T-helper 2 cell treated with Interferon-gamma antibody and Interleukin-4, amounts not matched to agents 5 μg/mL and 100 μg/mL, for 36 hours (primary cell): ENCODE data around the gene RAD9A.
A peak's percentile ranks its signal among the peaks of the same experiment; 100 is the strongest.

Experiments
- DNase-seq: peaks from one replicate; pipeline ENCODE4 v3.0.0; 2021; ENCODE audit warnings: low spot score
- H3K27ac Mint-ChIP-seq: one replicate; pipeline ENCODE4 v1.8.0; 2021; ENCODE audit warnings: mild to moderate bottlenecking, mixed read lengths
- H3K27me3 Mint-ChIP-seq: one replicate; pipeline ENCODE4 v1.8.0; 2021; ENCODE audit warnings: low read depth, mixed read lengths
- H3K36me3 Mint-ChIP-seq: one replicate; pipeline ENCODE4 v1.8.0; 2021; ENCODE audit warnings: low read depth, mixed read lengths
- H3K4me1 Mint-ChIP-seq: one replicate; pipeline ENCODE4 v1.8.0; 2021; ENCODE audit warnings: low read depth, mixed read lengths
- H3K4me3 Mint-ChIP-seq: one replicate; pipeline ENCODE4 v1.8.0; 2022; ENCODE audit warnings: mild to moderate bottlenecking, moderate library complexity, mixed read lengths
- H3K9me3 Mint-ChIP-seq: one replicate; pipeline ENCODE4 v1.8.0; 2021; ENCODE audit warnings: mixed read lengths

RAD9A gene

GRCh38 chr11:67354075-67355022, 37.4 kb upstream of the RAD9A start:
- peak overlapping the region; percentile 92 for H3K4me3 Mint-ChIP-seq
- H3K36me3 Mint-ChIP-seq = no peaks in the 10 kb centered on the region
- DNase-seq = peak; percentile 56
- H3K27me3 Mint-ChIP-seq = peaks cover 7% of the 10 kb centered on the region
- H3K9me3 Mint-ChIP-seq = no peaks in the 10 kb centered on the region
- peak overlapping the region; percentile 100 for H3K27ac Mint-ChIP-seq
- peaks cover 33% of the 10 kb centered on the region for H3K4me1 Mint-ChIP-seq

- Mint-ChIP-seq H3K27ac (peak overlapping the region; percentile 100), H3K4me1 (peaks cover 33% of the 10 kb centered on the region), H3K36me3 (no peaks in the 10 kb centered on the region), H3K27me3 (peaks cover 7% of the 10 kb centered on the region), H3K9me3 (no peaks in the 10 kb centered on the region), H3K4me3 (no peak overlapping the region)
- no peak for DNase-seq
Measured at GRCh38 chr11:67355023-67355793, 36.6 kb upstream of the RAD9A start.

- Mint-ChIP-seq H3K9me3 (no peaks in the 10 kb centered on the region), H3K27ac (peak overlapping the region; percentile 56), H3K36me3 (no peaks in the 10 kb centered on the region), H3K27me3 (peaks cover 7% of the 10 kb centered on the region), H3K4me1 (peaks cover 33% of the 10 kb centered on the region), H3K4me3 (no peak overlapping the region)
- no peak for DNase-seq
Measured at GRCh38 chr11:67355794-67356386, 35.9 kb upstream of the RAD9A start.

- H3K4me1 Mint-ChIP-seq = peaks cover 30% of the 10 kb centered on the region
- no peaks in the 10 kb centered on the region for H3K36me3 Mint-ChIP-seq
- peak overlapping the region; percentile 87 for H3K27ac Mint-ChIP-seq
- H3K27me3 Mint-ChIP-seq = peaks cover 11% of the 10 kb centered on the region
- peak overlapping the region; percentile 41 for H3K4me3 Mint-ChIP-seq
- no peaks in the 10 kb centered on the region for H3K9me3 Mint-ChIP-seq
- no peak for DNase-seq
Measured at GRCh38 chr11:67356387-67356863, 35.4 kb upstream of the RAD9A start.

- H3K9me3 Mint-ChIP-seq = no peaks in the 10 kb centered on the region
- DNase-seq = peak; percentile 64
- peak overlapping the region; percentile 41 for H3K4me3 Mint-ChIP-seq
- H3K36me3 Mint-ChIP-seq = no peaks in the 10 kb centered on the region
- H3K27me3 Mint-ChIP-seq = peaks cover 16% of the 10 kb centered on the region
- H3K4me1 Mint-ChIP-seq = peaks cover 26% of the 10 kb centered on the region
- H3K27ac Mint-ChIP-seq = peak overlapping the region; percentile 87
Measured at GRCh38 chr11:67356864-67357561, 34.8 kb upstream of the RAD9A start.

GRCh38 chr11:67357831-67358670, 33.7 kb upstream of the RAD9A start:
- Mint-ChIP-seq H3K9me3 (no peaks in the 10 kb centered on the region), H3K27me3 (peaks cover 26% of the 10 kb centered on the region), H3K36me3 (no peaks in the 10 kb centered on the region), H3K4me3 (no peak overlapping the region), H3K4me1 (peaks cover 23% of the 10 kb centered on the region), H3K27ac (no peak overlapping the region)
- no peak for DNase-seq

- H3K27ac Mint-ChIP-seq = no peak overlapping the region
- peaks cover 51% of the 10 kb centered on the region for H3K27me3 Mint-ChIP-seq
- H3K4me3 Mint-ChIP-seq = no peak overlapping the region
- no peaks in the 10 kb centered on the region for H3K9me3 Mint-ChIP-seq
- no peak for DNase-seq
- H3K4me1 Mint-ChIP-seq = peaks cover 22% of the 10 kb centered on the region
- no peaks in the 10 kb centered on the region for H3K36me3 Mint-ChIP-seq
Measured at GRCh38 chr11:67364169-67364568, 27.6 kb upstream of the RAD9A start.

- Mint-ChIP-seq H3K36me3 (no peaks in the 10 kb centered on the region), H3K27ac (no peak overlapping the region), H3K27me3 (peaks cover 59% of the 10 kb centered on the region), H3K9me3 (no peaks in the 10 kb centered on the region), H3K4me1 (peaks cover 25% of the 10 kb centered on the region), H3K4me3 (no peak overlapping the region)
- no peak for DNase-seq
Measured at GRCh38 chr11:67364783-67365722, 26.7 kb upstream of the RAD9A start.

GRCh38 chr11:67365736-67366444, 25.9 kb upstream of the RAD9A start:
- Mint-ChIP-seq H3K4me1 (peaks cover 30% of the 10 kb centered on the region), H3K9me3 (no peaks in the 10 kb centered on the region), H3K27me3 (peaks cover 64% of the 10 kb centered on the region), H3K4me3 (no peak overlapping the region), H3K27ac (no peak overlapping the region), H3K36me3 (no peaks in the 10 kb centered on the region)
- DNase-seq = no peak

- Mint-ChIP-seq H3K9me3 (no peaks in the 10 kb centered on the region), H3K27ac (no peak overlapping the region), H3K4me3 (no peak overlapping the region), H3K4me1 (peaks cover 35% of the 10 kb centered on the region), H3K36me3 (no peaks in the 10 kb centered on the region), H3K27me3 (peaks cover 64% of the 10 kb centered on the region)
- no peak for DNase-seq
Measured at GRCh38 chr11:67366546-67366945, 25.2 kb upstream of the RAD9A start.

GRCh38 chr11:67366961-67367760, 24.6 kb upstream of the RAD9A start:
- Mint-ChIP-seq H3K9me3 (no peaks in the 10 kb centered on the region), H3K4me3 (no peak overlapping the region), H3K36me3 (no peaks in the 10 kb centered on the region), H3K4me1 (peaks cover 38% of the 10 kb centered on the region), H3K27me3 (peaks cover 64% of the 10 kb centered on the region), H3K27ac (no peak overlapping the region)
- DNase-seq = no peak
